Effector CD4-positive, alpha-beta T cell (primary cell): ENCODE results near the gene SGCD.

ENCODE experiments used
- DNase-seq: peaks from one replicate; pipeline ENCODE4 v3.0.0-alpha.2; 2020

Gene SGCD

DNA sequence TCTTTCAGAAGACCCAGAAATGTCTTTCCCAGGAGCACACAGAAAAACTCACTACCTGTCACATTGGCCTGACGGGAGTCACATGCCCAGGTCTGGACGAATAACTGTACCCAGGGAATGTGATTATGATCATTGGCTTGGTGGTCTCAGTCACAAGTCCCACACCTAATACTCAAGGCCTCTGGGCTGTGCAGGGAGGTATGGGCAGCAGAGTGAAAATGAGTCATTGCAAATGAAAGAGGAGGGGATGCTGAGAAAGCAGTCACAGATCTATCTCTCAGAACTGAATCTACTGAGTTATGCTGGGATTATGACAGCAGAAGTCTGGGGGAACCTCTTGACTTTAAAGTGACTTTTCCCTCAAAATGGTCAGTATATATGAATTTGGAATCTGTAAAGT, 36.9 kb downstream of the SGCD start:
- no peak for DNase-seq

GRCh38 chr5:156366521-156366920, 39.6 kb downstream of the SGCD start:
- no peak for DNase-seq

GRCh38 chr5:156367597-156367996, 40.6 kb downstream of the SGCD start:
- DNase-seq = no peak

- no peak for DNase-seq
Observed at GRCh38 chr5:156375895-156376495, 49.0 kb downstream of the SGCD start.

GRCh38 chr5:156376751-156377150, 49.8 kb downstream of the SGCD start:
- no peak for DNase-seq

DNA sequence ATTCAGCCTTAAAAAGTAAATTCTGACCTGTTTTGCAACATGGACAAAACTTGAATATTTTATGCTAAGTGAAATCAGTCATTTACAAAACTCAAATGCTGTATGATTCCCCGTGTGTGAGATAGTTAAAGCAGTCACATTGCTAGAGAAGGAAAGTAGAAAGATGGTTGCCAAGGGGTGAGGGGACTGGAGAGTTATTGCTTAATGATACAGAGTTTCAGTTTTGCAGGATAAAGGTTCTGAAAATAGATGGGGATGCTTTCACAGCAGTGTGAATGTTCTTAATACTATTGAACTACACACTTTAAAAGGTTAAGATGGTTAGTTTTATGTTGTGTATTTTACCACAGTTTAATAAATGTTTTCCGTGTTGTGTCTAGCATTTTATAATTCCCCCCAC, 51.2 kb downstream of the SGCD start:
- DNase-seq = no peak

- DNase-seq = no peak
Observed at GRCh38 chr5:156379206-156379605, 52.2 kb downstream of the SGCD start.

DNA sequence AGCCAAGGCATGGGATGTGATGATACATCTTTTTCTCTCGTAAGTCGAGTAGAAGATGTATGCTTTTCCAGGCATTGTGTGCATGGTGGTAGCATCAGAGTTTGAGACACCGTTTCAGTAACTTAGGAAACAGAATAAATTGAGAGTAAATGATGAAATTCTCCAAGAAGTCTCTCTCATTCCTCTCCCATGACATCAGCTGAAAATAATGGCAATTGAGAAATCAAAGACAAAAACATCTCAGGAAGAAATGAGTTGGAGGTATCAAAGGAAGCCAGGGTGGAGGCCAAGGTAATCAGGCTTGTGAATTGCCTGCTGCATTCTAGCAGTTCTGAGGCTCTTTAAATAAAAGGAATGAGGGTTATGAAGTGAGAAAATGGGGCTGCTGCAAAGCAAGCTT, 53.9 kb downstream of the SGCD start:
- no peak for DNase-seq

- DNase-seq = no peak
Observed at GRCh38 chr5:156383510-156384265, 56.7 kb downstream of the SGCD start.

GRCh38 chr5:156385416-156385815, 58.5 kb downstream of the SGCD start:
- DNase-seq = no peak

DNA sequence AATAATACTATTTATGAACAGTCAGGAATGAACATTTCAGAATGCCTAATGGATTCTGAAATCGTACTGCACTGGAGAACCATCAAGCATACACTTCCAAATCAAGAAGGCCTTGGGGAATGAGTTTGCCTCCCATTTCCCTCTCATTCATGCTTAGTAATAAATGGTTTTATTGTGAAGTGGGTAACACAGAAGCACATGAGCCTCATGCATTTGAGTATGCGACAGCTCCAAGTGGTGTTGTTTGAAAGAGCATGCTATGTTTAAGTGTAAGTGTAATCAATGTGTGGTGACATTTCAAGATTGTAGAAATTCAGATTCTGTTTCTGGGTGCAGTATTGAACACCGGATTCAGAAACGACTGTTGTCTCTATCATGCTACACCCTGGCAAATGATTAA, 60.0 kb downstream of the SGCD start:
- DNase-seq = no peak

DNA sequence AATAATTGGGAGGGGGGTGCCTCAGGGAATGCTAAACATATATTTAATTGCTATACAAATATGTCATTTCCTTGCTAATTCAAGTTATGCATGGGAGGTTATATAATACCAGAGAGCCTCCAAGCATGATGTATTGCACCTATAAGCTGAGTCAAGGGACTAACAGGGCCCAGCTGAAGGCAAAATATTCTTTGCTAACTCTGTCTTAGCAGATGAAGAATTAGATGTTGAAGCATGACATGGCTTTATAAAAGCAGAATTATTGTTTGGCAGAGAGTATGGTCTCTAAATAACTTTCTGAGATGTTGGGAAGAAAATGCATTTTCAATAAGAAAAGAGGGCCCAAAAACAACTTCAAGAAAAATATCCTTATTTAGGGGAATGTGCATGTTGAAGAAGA, 60.4 kb downstream of the SGCD start:
- DNase-seq = no peak

GRCh38 chr5:156388233-156388632, 61.3 kb downstream of the SGCD start:
- DNase-seq = no peak

DNA sequence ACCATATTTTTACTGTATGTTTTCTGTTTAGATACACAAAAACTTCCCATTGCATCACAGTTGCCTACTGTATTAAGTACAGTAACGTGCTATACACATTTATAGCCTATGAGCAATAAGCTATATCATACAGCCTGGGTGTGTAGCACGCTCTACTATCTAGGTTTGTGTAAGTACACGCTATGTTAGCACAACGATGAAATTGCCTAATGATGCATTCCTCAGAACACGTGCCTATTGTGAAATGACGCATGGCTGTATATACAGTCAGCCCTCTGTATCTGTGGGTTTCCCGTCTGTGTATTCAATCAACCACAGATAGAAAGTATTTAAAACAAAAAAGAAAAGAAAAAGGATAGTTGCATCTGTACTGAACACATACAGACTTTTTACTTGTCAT, 64.2 kb downstream of the SGCD start:
- no peak for DNase-seq

GRCh38 chr5:156393980-156394379, 67.0 kb downstream of the SGCD start:
- DNase-seq = no peak

- DNase-seq = no peak
Observed at GRCh38 chr5:156394642-156395305, 67.8 kb downstream of the SGCD start.

DNA sequence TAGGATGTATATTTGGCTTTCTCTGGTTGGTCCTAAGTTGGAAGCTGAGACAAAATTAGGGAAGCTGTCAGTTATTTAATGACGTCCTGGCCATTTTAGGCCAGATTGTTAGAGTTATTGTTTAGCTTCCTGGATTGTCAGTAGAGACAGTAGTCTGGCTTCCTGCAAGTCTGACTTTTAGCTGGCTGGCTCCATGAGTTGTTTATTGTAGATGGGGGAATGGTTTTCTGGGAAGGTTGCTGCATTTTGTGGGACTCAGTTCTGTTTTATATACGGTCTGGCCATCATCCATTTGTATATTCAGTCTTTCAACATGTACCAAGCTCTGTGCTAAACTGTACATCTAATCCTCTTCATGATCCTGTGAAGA, 68.3 kb downstream of the SGCD start:
- DNase-seq = no peak

- no peak for DNase-seq
Observed at GRCh38 chr5:156396063-156396829, 69.3 kb downstream of the SGCD start.

DNA sequence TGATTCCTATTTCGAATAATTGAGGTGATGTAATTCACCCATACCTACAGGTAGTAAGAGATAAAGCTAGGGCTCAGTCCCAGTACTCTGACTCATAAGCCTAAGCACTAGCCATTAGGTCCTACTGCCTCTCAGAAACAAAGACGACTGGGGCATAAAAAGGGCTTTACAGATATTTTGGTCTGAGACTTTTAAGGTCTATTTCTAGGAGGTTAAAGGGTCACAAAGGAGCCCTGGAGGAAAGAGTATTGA, 69.8 kb downstream of the SGCD start:
- no peak for DNase-seq

DNA sequence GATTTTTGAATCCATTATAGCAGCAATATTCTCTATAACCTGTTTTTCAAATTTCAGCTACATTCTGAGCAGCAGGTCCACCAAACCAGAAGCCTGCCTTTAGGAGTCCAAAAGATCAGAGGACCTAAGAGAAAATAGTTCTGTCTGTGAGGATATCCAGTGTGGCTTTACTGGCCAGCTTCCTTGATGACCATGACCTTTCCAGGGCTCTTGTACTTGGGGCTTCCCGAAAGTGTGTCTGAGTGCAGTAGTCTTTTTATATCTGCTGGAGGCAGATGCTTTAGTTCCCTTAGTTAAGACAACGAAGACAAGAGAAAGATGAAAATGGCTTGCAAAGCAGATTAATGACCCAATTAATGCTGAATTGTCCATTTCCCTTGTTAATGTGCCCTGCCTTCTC, 72.4 kb downstream of the SGCD start:
- DNase-seq = no peak

- no peak for DNase-seq
Observed at GRCh38 chr5:156400231-156400986, 73.4 kb downstream of the SGCD start.

GRCh38 chr5:156401804-156402203, 74.8 kb downstream of the SGCD start:
- no peak for DNase-seq

DNA sequence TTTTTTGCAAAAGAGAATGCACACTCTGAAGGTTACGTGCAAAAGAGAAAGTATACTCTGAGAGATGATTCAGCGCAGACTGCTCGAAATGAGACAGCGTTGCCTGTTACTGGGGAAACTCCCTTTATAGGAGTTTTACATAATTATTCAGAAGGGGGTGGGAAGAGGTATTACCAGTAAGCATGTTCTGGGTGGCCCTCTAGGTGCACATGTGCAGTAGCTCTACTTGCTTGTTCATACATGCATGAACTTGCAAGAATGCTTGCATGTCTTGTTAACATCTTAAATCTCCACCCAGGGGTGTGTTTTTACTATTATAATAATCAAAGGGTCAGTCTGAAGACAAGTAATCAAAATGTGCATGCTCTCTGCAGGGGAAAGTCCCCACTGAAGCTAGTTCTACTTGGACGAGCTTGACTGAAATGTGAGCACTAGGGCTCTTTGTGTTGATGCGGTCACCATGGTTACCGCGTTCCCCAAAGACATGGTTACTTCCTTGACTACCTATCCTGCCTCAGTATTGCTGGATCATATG, 75.5 kb downstream of the SGCD start:
- DNase-seq = no peak
